GM12891 (cell line): Measurements from ENCODE around the gene LRRC49.
"Not testable (repeated sequence)": the region's sequence is repeated elsewhere in the genome, so short reads cannot be mapped to it uniquely, and the experiment has no call there.

ENCODE experiments used
- DNase-seq: peaks from one replicate; pipeline ENCODE4 v3.0.0; 2011; ENCODE audit warnings: low spot score; ENCODE audit not compliant: insufficient read length
- FAIRE-seq: peaks from 2 replicates; lab custom pipeline; 2011; peaks lifted over from hg19 to GRCh38; lab: Jason Lieb, UNC
- PAX5 ChIP-seq: IDR thresholded peaks from 2 replicates; pipeline ENCODE4 v1.6.1; 2011; ENCODE audit warnings: low read length, moderate library complexity, mild to moderate bottlenecking; ENCODE audit not compliant: insufficient read depth, severe bottlenecking
- POLR2A ChIP-seq: IDR thresholded peaks from 2 replicates; pipeline ENCODE4 v1.6.1; 2011; ENCODE audit warnings: low read depth, low read length, control low read depth
- POLR2AphosphoS5 ChIP-seq: IDR thresholded peaks from 2 replicates; pipeline ENCODE4 v1.6.1; 2011; ENCODE audit warnings: low read depth, low read length, control low read depth
- POU2F2 ChIP-seq: IDR thresholded peaks from 2 replicates; pipeline ENCODE4 v1.6.1; 2011; ENCODE audit warnings: low read depth, mild to moderate bottlenecking, control low read depth, low read length, moderate library complexity
- SPI1 ChIP-seq: IDR thresholded peaks from 2 replicates; pipeline ENCODE4 v1.6.1; 2011; ENCODE audit warnings: low read depth, low read length, control low read depth
- TAF1 ChIP-seq: IDR thresholded peaks from 2 replicates; pipeline ENCODE4 v1.6.1; 2011; ENCODE audit warnings: low read depth, low read length, control low read depth

LRRC49 gene

GRCh38 chr15:70923311-70924080 lies 30.9 kb downstream of the LRRC49 start:
- DNase-seq: no peak
- TF ChIP-seq PAX5: no peak
- TF ChIP-seq SPI1: no peak
- no peak for TF ChIP-seq TAF1
- no peak for TF ChIP-seq POLR2A
- no peak for TF ChIP-seq POLR2AphosphoS5
- no peak for TF ChIP-seq POU2F2
- FAIRE-seq: no peak

- DNase-seq, FAIRE-seq: not testable (repeated sequence)
Measured at GRCh38 chr15:70926914-70927313, 34.3 kb downstream of the LRRC49 start.

DNA sequence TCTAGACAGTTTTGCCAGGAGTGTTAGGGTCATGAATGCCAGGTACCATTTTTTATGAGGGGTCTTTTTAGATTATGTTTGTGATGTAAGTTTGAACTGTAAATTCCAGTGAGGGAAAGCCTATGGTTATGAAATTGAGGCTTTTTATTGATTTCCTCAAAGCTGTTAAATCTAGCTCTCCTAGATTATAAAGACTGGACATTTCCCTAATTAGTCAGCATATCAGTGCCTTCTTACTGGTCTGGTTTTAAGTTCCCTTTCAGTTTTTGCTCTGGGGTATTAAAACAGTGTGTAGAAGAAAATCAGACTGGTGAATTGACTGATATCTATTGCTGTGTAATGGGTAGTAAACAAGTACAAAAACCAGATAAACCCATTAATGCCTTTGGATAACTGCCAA lies 39.2 kb downstream of the LRRC49 start:
- DNase-seq: no peak
- FAIRE-seq: no peak
- TF ChIP-seq SPI1 (no peak), POLR2A (no peak), PAX5 (no peak)

DNA sequence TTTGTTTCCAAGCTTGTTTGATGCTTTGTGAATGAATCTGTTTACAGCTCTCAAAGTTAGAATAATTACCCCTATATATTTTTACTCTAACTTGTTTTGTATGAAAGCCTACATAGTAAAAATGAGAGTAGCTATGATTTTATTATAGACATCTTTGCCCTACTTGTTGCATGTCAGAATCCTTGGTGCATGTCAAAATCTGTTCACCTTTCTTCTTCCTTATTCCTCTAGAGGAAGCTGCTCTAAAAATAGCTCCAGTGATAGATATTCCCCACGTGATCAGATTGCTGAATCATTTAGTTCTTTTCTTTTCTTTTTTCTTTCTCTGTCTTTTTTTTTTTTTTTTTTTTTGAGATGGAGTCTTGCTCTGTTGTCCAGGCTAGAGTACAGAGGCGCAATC lies 39.8 kb downstream of the LRRC49 start:
- DNase-seq (no peak), FAIRE-seq (no peak)
- TF ChIP-seq POLR2A (no peak), POU2F2 (no peak), PAX5 (no peak), TAF1 (no peak), POLR2AphosphoS5 (no peak), SPI1 (no peak)

DNA sequence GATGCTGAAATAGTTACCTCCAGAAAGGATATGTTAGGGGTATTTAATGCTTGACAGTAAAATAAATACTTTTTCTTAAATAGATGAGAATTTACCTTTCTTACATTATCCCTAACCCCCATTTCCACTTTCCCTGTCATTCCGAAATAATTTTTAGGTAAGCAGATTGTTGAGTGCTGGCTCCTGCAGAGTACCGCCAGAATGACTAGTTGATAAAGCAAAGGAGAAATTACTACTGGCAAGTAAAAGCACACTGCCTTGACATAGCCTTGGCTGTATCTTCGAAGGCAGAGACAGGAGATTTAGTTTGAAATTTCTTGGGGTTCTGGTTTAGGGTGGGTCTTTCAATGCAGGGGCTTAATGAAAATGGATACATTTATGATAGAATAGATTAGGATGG lies 40.8 kb downstream of the LRRC49 start:
- DNase-seq (no peak), FAIRE-seq (no peak)
- TF ChIP-seq SPI1: no peak
- TF ChIP-seq PAX5: no peak
- no peak for TF ChIP-seq POU2F2

- TF ChIP-seq TAF1: no peak
- no peak for TF ChIP-seq POU2F2
- no peak for TF ChIP-seq PAX5
- no peak for TF ChIP-seq POLR2AphosphoS5
- no peak for TF ChIP-seq POLR2A
- TF ChIP-seq SPI1: no peak
- FAIRE-seq (no peak), DNase-seq (no peak)
Measured at GRCh38 chr15:70935631-70936030, 43.0 kb downstream of the LRRC49 start.

DNA sequence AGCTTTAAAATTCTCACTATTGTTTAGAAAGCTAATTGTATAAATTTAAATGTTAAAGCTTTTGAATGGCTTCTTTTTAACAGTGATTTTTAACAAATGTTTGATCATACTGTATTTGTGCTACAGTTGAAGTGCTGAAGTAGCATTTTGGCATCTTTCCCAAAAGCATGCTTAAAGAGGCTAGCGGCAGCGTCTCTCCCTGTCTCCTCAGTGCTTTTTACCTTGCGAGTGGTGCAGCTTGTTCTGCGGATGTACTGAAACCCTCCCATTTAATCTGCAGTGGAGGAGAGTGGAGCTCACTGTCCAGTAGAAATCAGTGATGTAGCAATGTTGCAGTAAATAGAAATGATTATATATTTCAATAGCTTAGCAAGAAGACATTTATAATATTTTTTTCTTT lies 43.7 kb downstream of the LRRC49 start:
- DNase-seq: no peak
- FAIRE-seq: no peak
- no peak for TF ChIP-seq POLR2A
- no peak for TF ChIP-seq PAX5
- no peak for TF ChIP-seq SPI1
- TF ChIP-seq POU2F2: no peak
- TF ChIP-seq TAF1: no peak
- no peak for TF ChIP-seq POLR2AphosphoS5

- DNase-seq, FAIRE-seq: not testable (repeated sequence)
Measured at GRCh38 chr15:70943285-70943684, 50.7 kb downstream of the LRRC49 start.

DNA sequence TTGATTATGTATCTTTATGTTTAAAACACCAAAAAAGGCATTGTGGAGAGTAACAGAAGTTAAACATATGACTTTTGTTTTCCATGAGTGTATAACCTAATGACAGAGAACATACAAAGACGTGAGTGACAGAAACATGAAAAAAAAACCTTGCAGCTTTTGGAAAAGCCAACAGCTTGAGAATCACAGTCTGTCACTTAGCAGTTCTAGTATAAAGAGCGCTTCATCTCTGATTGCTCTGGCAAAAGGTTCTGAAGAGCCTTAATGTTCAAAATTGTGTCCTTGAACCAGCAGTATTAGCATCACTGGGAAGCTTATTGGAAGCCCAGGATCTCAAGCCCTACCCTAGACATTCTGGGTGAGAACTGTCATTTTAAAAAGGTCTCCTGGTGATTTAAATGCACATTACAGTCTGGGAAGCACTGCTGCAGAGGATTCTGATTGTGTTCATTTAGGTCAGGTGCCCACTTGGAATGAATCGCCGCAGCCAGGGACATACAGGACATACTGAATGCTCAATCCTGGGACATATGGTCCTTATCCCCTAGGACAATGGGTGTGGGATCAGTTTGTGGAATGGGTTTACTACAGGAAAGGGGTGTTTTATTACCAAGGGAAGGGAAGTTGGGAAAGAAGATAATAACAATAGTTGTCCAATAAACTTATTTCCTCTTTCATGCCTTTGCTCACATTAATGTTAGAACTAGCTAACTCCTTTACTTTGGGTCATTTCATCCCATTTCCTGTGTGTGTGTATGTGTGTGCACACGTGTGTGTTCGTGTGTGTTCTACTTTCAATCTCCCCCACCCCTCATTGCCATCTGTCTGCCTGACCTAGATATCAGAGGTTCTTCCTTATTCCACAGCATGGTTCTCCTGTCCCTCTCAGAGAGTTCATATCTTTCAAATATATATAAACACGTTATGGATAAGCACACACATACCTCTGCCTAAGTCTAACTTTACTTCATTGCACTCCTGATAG lies 55.0 kb downstream of the LRRC49 start:
- FAIRE-seq: no peak
- DNase-seq: no peak
- no peak for TF ChIP-seq TAF1
- no peak for TF ChIP-seq PAX5
- TF ChIP-seq POLR2AphosphoS5: no peak
- TF ChIP-seq POLR2A: no peak
- no peak for TF ChIP-seq POU2F2
- no peak for TF ChIP-seq SPI1

DNA sequence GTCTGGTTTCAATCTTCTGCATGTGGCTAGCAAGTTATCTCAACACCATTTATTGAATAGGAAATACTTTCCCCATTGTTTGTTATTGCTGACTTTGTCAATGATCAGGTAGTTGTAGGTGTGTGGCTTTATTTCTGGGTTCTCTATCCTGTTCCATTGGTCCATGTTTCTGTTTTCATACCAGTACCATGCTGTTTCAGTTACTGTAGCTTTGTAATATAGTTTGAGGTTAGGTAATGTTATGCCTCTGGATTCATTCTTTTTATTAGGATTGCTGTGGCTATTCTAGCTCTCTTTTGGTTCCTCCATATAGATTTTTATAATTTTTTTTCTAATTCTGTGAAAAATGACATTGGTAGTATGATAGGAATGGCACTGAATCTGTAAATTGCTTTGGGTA lies 58.3 kb downstream of the LRRC49 start:
- TF ChIP-seq SPI1 (no peak), TAF1 (no peak), POLR2AphosphoS5 (no peak), POU2F2 (no peak)
- no peak for FAIRE-seq

More for the DNA sequence above, 58.3 kb downstream of the LRRC49 start:
- DNase-seq: no peak
